GM21526 (cell line): ENCODE data around the gene NRG2.

Experiments
- ATAC-seq: cut with Tn5 transposase; IDR thresholded peaks from one replicate; pipeline ENCODE4 v1.9.1; 2021; ENCODE audit warnings: moderate library complexity; ENCODE audit not compliant: unreplicated experiment, low FRiP score

Gene NRG2

DNA sequence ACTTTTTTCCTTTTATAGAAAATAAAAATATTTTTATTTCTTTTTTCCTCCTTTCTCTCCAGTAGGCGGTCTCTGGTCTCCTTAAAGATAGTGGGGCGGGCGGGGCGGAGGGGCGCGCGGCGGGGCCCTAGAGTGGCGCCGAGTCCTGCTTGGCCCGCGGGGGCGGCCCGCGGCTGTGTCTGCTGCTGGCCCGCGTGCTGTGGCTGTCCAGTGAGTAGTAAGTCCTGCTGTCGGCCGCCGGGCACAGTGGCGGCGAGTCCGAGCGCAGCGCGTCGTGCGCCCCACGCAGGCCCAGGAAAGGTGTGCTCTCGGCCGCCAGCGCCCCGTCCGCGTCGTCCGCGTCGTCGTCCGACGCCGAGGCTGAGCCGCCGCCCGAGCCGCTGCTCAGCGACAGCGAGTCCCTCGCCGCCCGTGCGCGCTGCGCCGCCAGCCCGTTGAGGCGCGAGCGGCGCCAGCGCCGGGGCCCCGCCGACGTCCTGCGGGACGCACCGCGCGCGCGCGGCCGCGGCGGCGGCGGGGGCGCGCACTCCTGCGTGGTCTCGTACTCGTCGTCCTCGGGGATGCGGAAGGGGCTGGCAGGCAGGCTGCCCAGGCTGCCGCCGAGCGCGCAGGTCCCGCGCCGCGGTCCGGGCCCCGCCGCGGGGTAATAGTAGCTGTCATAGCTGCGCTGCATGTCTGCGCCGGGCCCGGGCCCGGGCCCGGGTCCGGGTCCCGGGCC is 195.2 kb downstream of the NRG2 start:
- no peak for ATAC-seq

DNA sequence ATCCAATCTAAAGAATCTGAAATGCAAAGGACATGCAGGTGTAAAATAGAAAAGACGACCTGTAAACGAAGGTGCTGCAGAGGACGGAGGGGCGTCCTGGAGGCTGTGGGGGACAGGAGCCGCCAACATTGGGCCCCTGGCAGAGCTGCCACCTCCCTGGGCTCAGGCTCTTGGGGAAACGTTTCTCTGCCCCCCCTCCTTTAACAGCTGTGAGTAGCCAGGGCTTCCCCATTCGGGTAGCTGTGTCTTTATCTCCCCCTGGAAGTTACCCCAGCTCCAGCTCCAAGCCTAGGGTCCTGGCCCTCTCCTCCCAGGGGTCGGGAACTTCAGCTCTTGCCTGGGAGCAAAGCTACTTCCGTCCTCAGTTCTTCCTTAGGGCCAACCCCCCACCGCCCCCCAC is 196.0 kb downstream of the NRG2 start:
- no peak for ATAC-seq

DNA sequence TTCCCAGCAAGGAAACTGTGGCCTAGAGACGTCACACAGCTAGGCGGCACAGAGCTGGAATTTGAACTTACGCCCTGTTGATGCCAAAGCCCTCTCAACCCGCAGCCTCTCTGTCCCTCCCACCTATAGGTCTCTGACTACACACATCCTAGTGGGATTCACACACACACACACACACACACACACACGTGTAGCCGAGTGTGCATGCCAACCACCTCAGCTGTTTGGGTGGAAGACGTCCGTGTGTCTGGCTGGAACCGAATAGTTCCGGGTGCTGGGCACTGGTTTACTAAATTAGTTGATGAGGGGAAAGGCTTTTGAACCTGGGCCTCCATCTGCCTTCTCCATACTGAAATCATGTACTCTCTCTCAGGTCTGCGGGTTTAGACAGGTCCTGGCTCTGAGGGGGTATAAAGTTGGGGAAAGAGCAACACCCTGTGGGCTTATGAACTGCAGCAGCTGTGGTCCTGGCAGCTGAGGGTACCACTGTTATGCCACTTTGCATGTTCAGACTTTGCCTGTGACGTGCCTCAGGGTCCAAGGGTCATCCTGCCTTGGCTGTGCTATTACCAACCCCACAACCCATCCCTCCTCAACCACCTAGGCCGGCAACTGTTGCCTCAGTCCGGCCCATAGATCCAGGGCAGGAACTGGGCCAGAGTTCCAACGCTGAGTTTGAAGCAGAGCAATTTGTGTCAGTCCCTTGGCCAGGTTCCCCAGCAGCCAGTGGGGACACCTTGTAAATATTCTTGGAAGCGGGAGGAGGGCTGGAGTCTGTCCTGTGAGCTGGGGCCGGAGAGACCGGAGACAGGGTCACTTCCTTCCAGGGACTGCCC is 197.0 kb downstream of the NRG2 start:
- no peak for ATAC-seq

DNA sequence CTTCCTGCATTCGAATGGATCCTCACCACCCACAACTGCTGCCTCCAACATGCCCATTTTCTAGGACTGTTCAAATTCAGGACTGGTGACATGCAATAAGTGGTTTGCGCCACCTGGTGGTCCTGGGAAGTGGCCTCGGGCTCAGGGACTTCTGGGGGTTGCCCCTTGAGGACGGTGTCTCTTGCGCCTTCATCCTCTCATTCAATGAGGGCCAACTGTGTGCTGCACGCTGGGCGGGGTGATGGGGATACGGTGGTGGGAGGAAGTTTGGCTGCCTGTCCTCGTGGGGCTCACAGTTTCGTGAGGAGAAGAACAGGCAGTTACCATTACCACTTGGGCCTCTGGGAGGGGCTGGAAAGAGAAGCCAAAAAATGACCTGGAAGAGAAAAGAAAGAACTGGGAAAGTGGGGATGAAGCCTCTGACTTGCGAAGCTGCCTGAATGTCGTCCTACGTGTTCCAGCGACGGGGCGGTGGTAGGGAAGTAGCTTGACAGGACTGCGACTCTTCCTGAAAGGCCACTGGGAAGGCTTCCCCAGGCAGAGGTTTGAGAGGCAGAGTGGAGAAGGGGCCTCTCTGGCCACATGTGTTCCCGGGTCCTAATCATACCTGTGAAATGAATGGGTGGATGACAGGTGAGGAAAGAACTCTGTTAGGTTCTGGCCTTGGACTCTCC is 198.5 kb downstream of the NRG2 start:
- no peak for ATAC-seq

DNA sequence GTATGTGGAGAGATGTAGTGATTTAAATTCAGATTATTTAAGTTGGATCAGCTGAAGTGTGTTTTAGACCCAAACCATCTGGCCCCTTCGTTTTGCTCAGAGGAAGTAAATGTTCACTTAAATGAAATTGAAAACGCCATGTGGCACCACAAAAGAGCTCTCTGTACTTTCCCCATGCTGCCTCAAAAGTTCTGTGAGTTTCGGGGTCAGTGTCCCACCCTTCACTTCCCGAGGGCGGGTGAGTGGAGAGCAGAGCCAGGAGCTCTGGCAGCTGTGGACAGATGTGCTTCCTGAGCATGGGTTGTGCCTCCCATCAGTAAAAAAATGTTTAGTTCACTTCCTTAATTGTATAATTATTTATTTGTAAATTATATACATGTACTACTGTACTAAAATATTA is 199.1 kb downstream of the NRG2 start:
- ATAC-seq, result no peak

DNA sequence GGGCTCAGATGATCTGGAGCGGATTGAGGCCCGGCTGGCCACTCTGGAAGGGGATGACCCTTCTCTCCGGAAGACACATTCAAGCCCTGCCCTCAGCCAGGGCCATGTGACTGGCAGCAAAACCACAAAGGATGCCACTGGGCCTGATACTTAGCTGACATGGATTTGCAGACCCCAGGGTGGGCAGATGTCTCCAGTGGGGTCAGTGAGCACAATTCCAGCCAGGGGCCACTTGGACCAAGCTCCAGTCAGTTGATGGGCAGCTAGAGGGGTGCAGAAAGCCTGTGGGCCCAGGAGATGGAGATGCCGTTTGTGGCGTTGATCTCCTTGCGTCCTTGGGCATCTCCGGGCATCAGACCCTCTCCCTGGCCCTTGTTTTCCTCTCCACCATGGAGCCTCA is 200.8 kb downstream of the NRG2 start:
- ATAC-seq, result no peak

DNA sequence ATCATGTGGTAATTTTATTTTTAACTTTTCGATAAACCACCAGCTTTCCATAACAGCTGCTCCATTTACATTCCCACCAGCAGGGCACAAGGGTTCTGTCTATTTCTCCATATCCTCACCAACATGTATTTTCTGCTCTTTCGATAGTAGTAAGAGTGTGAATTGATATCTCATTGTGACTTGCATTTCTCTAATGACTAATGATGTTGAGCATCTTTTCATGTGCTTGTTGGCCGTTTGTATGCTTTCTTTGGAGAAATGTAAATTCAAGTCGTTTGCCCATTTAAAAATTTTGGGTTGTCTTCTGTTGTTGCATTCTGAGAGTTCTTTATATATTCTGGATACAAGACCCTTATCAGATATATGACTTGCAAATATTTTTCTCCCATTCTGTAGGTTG is 201.6 kb downstream of the NRG2 start:
- ATAC-seq, result no peak

DNA sequence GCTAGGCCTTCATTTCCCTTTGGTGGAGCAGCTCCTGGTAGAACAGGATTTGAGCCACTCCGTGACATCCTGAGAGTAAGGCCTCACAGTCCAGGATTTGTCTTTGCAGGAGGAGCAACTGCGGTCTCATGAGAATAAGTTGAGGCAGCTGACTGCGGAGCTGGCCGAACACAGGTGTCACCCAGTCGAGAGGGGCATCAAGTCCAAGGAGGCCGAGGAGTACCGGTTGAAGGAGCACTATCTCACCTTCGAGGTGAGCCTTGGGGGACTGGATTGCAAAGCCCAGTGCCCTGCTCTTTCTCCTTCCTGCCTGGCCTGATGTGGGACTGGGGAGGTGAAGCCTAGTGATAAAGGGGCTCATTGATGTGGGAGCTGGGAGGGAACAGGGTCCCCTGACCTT is 203.2 kb downstream of the NRG2 start:
- ATAC-seq, result no peak

DNA sequence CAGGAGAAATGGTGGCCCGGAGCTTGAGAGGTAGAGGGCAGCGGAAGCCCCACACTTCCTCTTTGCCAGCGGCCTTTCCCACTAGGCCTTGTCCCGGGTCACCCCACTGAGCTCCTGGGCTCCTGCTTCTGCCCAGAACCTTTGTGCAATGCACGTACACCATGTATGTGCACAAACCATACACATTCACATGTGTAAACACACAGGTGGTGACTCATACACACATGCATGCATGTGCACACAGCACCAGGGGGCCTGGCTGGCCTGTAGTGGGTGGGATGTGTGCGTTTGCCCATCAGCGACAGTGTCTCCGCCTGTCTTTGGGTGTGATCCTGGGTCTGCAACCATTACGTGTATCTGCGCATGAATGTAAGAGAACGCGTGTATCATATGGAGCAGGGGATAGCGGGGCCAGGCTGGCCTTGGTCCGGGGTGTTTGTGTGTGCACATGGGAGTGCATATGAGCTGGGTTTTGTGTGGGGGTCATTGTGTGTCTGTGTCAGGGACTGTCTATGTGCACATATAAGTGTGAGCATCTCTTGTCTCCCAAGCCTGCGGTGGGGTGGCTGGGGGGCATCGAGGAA is 203.8 kb downstream of the NRG2 start:
- ATAC-seq, result no peak

DNA sequence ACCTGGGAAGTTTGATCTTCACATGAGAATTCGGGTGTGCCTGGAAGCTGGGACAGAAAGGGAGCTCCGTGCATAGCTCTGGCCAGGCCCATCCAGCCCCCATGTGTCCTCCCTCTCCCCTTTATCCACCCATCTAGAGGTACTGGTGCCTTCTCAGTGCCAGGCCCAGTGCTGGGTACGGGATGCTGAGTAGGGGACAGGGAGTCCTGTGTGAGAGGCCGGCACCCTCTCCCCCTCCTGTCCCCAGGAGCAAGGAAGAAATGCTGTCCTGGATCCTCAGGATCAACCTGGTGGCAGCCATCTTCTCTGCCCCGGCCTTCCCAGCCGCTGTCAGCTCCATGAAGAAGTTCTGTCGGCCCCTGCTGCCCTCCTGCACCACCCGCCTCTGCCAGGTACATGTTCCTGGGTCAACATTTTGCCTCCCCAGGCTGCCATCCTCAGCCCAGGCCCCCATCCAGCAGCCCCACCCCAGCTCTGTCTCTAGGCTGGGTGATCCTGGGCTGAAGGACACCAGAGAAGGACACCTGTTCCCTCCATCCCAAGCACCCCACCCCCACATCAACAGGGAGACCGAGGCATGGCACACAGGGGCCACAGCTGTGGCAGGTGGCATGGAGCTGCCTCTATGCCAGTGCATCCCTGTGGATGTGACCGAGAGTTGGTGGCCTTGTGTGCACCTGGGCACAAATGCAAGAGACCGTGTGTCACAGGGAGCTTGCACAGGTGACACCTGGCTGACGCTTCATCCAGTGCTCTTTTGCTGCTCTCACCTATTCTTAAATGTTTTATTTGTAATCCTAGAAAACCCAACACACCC is 204.5 kb downstream of the NRG2 start:
- ATAC-seq, result no peak

DNA sequence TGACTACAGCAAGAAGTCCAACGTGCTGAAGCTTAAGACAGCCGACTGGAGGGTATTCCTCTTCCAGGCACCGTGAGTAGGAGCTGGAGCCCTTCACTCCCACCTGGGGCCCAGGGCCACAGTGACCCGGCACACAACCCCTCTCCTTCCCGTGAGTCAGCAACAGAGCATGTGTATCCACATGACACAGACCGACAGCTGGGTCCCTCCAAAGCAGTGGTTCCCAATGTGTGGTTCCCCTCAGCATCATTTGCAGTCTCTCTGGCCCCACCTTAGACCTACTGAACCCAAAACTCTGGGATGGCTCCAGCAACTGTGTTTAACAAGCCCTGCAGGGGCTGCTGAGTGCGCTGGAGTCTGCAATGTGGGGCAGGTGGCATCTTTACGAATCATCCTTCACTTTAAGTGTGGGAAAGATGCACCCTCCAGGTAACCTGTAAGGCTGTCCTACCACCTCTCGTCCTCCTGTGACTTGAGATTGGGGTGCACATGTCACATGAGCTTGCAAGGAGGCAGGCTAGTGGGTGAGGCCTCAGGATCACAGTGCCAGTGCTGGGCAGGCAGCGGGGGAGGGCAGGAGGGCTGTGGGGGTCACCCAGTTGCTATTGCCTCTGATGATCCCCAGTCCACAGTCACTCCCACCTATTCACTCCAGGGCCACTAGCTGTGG is 205.3 kb downstream of the NRG2 start:
- no peak for ATAC-seq

DNA sequence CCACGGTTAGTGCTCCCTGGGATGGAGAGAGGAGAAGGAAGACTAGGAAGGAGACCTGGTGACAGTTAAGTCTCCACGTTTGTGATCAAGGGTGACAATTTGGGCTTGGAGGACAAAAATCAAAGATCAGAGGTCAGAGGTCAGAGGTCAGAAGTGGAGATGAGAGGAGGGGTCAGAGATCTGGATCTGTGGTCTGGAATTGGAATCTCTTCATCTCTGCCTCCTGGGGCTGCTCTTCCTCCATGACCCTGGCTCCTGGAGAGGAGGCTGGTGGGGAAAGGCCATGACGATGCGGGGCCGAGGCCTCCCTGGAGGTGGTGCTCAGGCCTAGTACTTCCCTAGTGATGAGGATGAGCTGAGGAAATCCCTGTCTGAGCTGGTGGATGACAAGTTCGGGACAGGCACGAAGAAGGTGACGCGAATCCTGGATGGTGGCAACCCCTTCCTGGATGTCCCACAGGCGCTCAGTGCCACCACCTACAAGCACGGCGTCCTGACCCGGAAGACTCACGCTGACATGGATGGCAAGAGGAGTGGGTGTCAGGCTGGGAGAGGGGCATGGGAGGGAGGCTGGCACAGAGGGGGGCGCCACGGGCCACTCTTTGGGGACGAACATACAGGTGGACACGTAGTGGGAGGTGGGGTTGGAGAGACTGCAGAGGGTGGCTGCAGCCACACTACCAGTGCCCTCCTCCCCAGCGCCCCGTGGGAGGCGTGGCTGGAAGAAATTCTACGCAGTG is 206.5 kb downstream of the NRG2 start:
- ATAC-seq, result no peak

DNA sequence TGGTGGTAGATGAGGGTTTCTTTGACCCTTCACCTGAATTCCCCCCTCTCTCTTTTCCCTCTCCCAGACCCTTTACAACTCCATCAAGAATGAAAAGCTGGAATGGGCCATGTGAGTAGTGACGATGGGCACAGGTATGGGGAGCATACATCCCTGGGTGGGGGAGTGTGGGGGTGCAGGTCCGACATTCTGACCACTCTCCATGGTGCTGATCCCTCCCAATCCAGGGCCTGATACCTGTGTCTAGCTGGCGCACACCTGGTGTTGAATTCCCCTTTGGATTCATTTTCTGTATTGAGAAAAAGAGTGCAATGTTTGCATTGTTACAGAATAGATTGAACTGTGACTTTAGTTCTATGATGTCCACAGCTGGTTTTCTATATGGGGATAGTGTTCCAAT is 207.4 kb downstream of the NRG2 start:
- no peak for ATAC-seq

DNA sequence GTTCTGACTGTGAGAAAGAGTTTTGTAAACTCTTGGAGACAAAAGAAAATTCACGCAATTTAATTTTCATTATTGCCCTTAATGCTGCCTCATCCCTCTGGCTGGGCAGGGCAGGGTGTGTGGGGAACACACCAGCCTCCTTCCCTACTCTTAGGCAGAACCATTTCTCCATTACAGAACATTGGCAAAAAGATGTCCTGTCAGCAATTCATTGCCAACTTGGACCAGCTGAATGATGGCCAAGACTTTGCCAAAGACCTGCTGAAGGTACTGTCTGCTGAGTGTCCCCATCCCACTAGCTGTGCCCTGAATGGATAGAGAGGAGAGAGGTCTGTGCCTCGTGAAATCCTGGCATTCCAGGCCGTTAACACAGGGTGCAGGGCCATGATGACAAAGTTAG is 209.6 kb downstream of the NRG2 start:
- no peak for ATAC-seq

DNA sequence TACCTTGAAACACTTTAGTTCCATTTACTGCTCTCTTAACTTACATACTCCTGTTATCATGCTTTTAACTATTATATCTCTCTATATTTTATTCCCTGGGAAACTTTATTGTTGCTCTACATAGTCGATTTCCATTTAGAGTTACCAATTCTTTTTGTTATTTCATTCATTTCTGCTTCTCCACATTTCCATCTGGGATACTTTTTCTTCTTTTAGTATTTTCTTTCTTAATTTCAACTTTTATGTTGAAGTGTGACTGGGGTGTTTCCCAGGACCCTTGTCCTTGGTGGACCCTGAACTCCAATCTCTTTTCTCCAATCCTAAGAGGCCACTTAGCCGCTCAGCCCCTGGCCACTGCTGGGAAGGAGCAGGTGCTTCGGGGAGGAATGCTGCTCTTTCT is 211.5 kb downstream of the NRG2 start:
- no peak for ATAC-seq

DNA sequence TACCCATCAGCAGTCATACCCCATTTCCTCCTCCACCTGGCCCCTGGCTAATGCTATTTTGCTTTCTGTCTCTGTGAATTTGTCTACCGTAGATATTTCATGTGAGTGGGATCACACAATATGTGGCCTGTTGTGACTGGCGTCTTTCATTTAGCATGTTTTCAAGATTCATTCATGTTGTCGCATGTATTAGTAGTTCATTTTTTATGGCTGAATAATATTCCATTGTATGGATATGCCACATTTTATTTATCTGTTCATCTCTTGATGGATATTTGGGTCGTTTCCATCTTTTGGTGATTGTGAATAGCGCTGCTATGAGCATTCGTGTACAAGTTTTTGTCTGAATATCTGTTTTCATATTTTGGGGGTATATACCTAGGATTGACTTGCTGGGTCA is 213.6 kb downstream of the NRG2 start:
- ATAC-seq, result no peak

DNA sequence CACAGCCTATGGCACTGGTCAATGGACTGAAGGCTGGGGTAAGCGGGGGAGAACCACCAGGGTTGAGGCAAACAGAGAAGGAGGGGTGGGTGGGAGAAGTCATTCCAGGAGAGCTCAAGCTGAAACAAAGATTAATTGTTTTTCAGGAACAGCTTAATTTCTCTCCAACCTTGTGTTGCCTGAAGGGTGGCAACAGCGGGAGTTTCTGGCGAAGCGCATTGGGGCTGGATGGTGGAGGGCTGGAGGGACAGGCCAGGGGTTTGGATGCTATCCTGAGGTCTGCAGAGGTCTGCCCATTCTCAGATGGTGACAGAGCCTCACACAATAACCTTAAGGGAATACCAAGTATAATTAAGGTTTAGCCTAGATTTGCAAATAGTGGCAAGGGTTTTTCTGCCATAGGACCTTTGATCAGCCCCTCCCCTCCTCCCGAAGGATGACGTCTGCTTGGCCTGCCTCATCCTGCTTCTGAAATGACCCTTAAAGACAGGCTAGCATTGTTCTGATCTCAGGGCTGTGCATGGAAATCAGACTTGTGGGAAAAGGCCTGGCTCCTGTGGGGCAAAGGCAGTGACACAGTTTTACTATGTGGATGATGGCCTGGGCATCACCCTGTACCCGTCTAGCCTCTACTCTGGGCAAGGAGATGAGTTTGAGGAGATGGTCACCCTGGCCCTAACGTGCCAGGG is 214.7 kb downstream of the NRG2 start:
- ATAC-seq, result no peak

DNA sequence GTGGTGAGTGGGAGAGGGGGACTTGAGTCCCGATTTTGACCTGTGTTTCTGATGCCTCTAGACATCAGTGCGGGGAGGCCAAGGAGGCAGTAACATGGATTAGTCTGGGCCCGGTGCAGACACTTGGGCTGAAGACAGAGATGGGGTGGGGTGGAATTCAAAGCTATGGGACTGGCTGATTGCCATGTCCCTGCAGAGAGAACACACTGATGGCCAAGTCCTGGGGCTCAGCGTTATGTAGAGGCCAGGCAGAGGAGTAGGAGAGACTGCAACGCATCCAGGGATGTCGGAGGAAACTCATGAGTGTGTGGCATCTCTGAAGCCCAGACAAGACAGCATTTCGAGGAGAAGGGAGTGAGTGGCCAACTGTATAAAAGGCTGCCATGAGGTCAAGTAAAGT is 217.4 kb downstream of the NRG2 start:
- ATAC-seq, result no peak
